ENCODE data around the gene PRDX6.
"Not testable (repeated sequence)": the region's sequence is repeated elsewhere in the genome, so short reads cannot be mapped to it uniquely, and the experiment has no call there.

PRDX6 gene

DNA sequence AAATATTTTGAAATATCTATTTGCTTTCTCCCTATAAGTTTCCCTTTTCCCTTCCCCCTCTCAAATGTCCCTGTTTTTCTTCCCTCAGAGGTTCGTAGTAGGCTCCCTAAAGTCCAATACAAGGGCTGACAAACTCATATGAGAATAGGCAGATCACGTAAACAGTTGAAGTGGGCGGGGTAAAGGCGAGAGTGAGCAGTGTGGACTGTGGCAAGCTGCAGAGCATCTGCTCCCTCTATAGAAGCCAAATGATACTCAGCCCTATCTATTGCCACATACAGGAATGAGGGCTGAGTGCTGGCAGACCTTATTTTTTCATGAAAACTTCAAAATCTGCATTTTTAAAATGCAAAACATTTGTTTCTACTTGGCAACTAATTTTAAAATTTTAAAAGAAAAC, 26.3 kb downstream of the PRDX6 start:
- DNase-seq, result no peak

DNA sequence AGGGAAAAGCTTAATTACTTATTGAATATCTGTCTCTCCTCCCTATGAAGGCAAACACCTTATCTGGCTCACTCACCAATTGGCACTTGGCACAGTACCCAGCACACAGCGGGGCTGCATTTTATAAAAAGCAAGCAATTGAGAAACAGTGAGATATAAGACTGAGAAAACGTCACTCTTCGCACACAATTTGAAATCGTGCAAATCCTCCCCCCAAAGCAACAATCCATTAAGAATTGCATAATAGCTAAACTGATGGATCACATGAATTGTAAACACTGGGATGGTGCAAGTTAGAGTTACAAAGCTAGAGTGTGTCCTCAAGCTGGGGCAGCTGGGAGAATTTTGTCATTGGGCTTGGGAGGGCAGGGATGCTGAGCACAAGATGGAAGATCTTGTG, 27.1 kb downstream of the PRDX6 start:
- DNase-seq, result no peak

DNA sequence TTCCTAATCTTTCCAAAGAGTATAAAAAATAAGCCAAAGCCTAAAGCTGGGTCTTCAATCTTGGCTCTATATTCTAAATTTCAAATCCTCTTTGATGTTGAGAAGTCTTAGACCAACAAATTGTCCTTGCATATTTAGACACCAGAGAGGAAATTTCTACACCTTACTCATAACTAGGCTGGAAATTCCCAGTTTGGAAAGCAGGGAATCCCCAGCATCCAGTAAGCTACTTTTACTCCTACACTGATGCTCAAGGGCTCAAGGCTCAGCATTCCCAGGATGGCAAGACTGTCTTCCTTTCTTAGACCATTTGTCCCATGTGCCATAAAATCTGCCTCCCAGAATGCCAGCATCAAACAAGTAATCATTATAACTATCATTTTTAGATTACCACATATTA, 28.3 kb downstream of the PRDX6 start:
- DNase-seq, result no peak

- DNase-seq, result no peak
Observed at GRCh38 chr1:173506437-173506836, 29.3 kb downstream of the PRDX6 start.

DNA sequence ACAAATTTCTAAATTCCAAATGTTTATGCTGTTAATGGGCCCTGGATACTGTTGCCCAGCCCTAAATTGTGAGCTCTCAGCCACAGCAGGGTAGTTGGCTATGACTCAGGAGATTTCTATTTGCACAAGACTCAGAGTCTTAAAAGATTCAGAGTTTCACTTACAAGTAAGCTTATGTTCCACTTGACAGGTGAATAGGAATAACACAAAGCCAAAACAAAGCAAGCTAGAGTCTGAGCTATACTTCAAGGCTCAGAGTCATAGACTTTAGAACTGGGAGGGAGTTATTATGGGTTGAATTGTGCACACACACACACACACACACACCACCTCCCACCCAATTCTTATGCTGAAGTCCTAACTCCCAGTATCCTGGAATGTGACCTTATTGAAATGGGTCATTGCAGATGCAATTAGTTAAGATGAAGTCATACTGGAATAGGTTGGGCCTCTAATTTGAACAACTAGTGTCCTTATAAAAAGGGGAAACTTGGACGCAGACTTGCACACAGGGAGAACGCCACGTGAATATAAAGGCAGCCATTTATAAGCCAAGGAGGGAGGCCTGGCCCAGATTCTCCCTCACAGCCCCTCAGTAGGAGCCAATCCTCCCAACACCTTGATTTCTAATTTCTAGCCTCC, 30.2 kb downstream of the PRDX6 start:
- DNase-seq, result peak; percentile 52

GRCh38 chr1:173507847-173508209, 30.7 kb downstream of the PRDX6 start:
- no peak for DNase-seq

GRCh38 chr1:173508541-173508940, 31.4 kb downstream of the PRDX6 start:
- DNase-seq, result no peak

- DNase-seq, result no peak
Observed at GRCh38 chr1:173509797-173510196, 32.7 kb downstream of the PRDX6 start.

DNA sequence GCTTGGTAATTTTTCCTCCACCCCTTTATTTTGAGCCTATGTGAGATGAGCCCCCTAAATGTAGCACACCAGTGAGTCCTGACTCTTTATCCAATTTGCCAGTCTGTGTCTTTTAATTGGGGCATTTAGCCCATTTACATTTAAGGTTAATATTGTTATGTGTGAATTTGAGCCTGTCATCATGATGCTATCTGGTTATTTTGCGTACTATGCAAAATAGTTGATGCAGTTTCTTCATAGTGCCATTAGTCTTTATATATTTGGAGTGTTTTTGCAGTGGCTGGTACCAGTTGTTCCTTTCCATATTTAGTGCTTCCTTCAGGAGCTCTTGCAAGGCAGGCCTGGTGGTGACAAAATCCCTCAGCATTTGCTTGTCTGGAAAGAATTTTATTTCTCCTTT, 37.4 kb downstream of the PRDX6 start:
- DNase-seq, result not testable (repeated sequence)

GRCh38 chr1:173520799-173521198, 43.7 kb downstream of the PRDX6 start:
- no peak for DNase-seq

- no peak for DNase-seq
Observed at GRCh38 chr1:173523329-173523728, 46.2 kb downstream of the PRDX6 start.

GRCh38 chr1:173525926-173526325, 48.8 kb downstream of the PRDX6 start:
- no peak for DNase-seq

- no peak for DNase-seq
Observed at GRCh38 chr1:173527151-173527826, 50.2 kb downstream of the PRDX6 start.

- no peak for DNase-seq
Observed at GRCh38 chr1:173529106-173529505, 52.0 kb downstream of the PRDX6 start.

- no peak for DNase-seq
Observed at GRCh38 chr1:173530795-173531693, 53.9 kb downstream of the PRDX6 start.

- DNase-seq, result no peak
Observed at GRCh38 chr1:173532237-173532636, 55.1 kb downstream of the PRDX6 start.

GRCh38 chr1:173536223-173536622, 59.1 kb downstream of the PRDX6 start:
- DNase-seq, result no peak
